ENCODE measurements around the gene TMEM63A. TPM values are rescaled to one million over a fixed set of nuclear protein-coding genes. Genes with fewer than 3 reads are reported as not detected.

Gene TMEM63A
- total and polyA plus RNA-seq, 2 of the 13 experiments (the other 11 are each of a cell fraction or from before 2014, with no cell fraction given), result 23.9 to 53.3 TPM

GRCh38 chr1:225914391-225914790 is 32.2 kb upstream of the TMEM63A start:
- Histone ChIP-seq H3K4me1 (ENCODE audit: insufficient read depth, low read length) (peaks cover 13% of the 10 kb centered on the region), H4K20me1 (ENCODE audit: insufficient read depth, low read length) (no peaks in the 10 kb centered on the region), H3K27me3 (ENCODE audit: control insufficient read depth in 1 of 2, insufficient read depth in 2 of 2, low read length in 2 of 2) (no peaks in the 10 kb centered on the region), H3K27ac (ENCODE audit: extremely low read length, insufficient read depth, low read length) (no peak overlapping the region), H3K4me3 (replicated peaks in 1 of 3; ENCODE audit: insufficient read depth in 1 of 3, low read depth in 2 of 3, low read length in 3 of 3) (no peak overlapping the region), H2AFZ (ENCODE audit: low read length) (no peak overlapping the region), H3K4me2 (ENCODE audit: low read depth, low read length) (no peak overlapping the region), H3K9ac (ENCODE audit: insufficient read depth, low read depth, low read length) (no peak overlapping the region), H3K9me3 (ENCODE audit: low read length) (no peaks in the 10 kb centered on the region), H3K79me2 (ENCODE audit: insufficient read depth, low read length) (no peaks in the 10 kb centered on the region), H3K36me3 (replicated peaks in 1 of 2; ENCODE audit: control insufficient read depth in 1 of 2, insufficient read depth in 2 of 2, low read length in 2 of 2) (peaks cover 0 to 5% of the 10 kb centered on the region in 2 experiments; a peak in 2 of 5 replicates)
- no TSS peak for BruUV-seq (replicated peaks)
- ChIA-PET POLR2A (no interaction called here), CTCF (ENCODE audit: low intra/inter-chr PET ratio, low total read pairs) (no interaction called here)
- intact Hi-C loops (cut with micrococcal nuclease; ENCODE audit: unreplicated experiment), result loop anchor here (5.0 kb wide), 1 partner anchor 37 kb away; no protein-coding TSS in a partner anchor
- TF ChIP-seq RCOR2 (CRISPR knock-in tag; IDR thresholded peaks at IDR 0.05) (no peak), ZNF296 (CRISPR knock-in tag; conservative IDR thresholded peaks at IDR 0.05) (no peak), NBN (conservative IDR thresholded peaks at IDR 0.05) (no peak), SRF (IDR thresholded peaks at IDR 0.05; ENCODE audit: low read depth, low read length) (no peak), UBTF (CRISPR knock-in tag; IDR thresholded peaks at IDR 0.05) (no peak), ZBTB49 (CRISPR knock-in tag; IDR thresholded peaks at IDR 0.05; ENCODE audit: borderline replicate concordance) (no peak), AGO2 (optimal IDR thresholded peaks at IDR 0.05; ENCODE audit: low read depth, low read length) (no peak), ZNF556 (CRISPR knock-in tag; IDR thresholded peaks at IDR 0.05; ENCODE audit: borderline replicate concordance) (no peak), FOXO1 (CRISPR knock-in tag; IDR thresholded peaks at IDR 0.05) (no peak)
- DNase-seq (ENCODE audit: low spot score), result no peak
- WGBS (ENCODE audit: low lambda C conversion rate), result 87% methylated on average over 6 of the region's 6 CpGs
- no peak for FAIRE-seq
- ATAC-seq, result no peak
- in situ Hi-C loops (cut with HindIII; ENCODE audit: extremely low pct_ligation_motif_present, low pct_unique_long_range_greater_than_20kb), result loop anchor here (5.0 kb wide), 1 partner anchor 437 kb away; no protein-coding TSS in a partner anchor

All from HepG2 (cell line).